Panc1 (cell line): ENCODE results near the gene POLR1B. TPM values are rescaled to one million over a fixed set of nuclear protein-coding genes. Genes with fewer than 3 reads are reported as not detected.

Experiments
- ATAC-seq: fragments of 200-7000 bp; cut with Tn5 transposase; 2 replicates; pipeline ENCODE4 v1.9.1; 2020; ENCODE audit warnings: mild to moderate bottlenecking, moderate library complexity
- BruUV-seq: library from RNA; stranded (reverse); fragments of 400-500 nt; replicated peaks from 2 replicates; lab custom pipeline; 2021; lab: Mats Ljungman, UMichigan
- CTCF ChIA-PET: fragments of 300-600 bp; sonication (Branson Sonifier 250); formaldehyde crosslinking; loops from one replicate; lab custom pipeline; 2022; ENCODE audit warnings: antibody characterized with exemption; lab: Charles Lee
- POLR2A ChIA-PET: fragments of 300-600 bp; sonication (Branson Sonifier 250); formaldehyde crosslinking; loops from one replicate; lab custom pipeline; 2022; ENCODE audit warnings: antibody characterized with exemption; lab: Charles Lee
- DNase-seq: peaks from one replicate; pipeline ENCODE4 v3.0.0-alpha.2; 2010; ENCODE audit warnings: low read depth, low spot score
- H3K27ac ChIP-seq: 2 replicates; pipeline ENCODE4 v1.5.1; 2011; ENCODE audit warnings: mild to moderate bottlenecking, low read length, inconsistent platforms
- H3K27me3 ChIP-seq: fragments of 200-500 bp; sonication (Bioruptor generic); 2 replicates; pipeline ENCODE4 v1.6.0; 2014; ENCODE audit warnings: low read length, inconsistent platforms; ENCODE audit not compliant: control insufficient read depth, insufficient read depth
- H3K36me3 ChIP-seq: fragments of 200-500 bp; sonication (Bioruptor generic); 2 replicates; pipeline ENCODE4 v1.5.1; 2014; ENCODE audit warnings: inconsistent platforms, mild to moderate bottlenecking, low read length, moderate library complexity; ENCODE audit not compliant: control insufficient read depth, insufficient read depth
- H3K4me1 ChIP-seq: 2 replicates; pipeline ENCODE4 v1.5.1; 2011; ENCODE audit warnings: inconsistent platforms, mild to moderate bottlenecking, low read length, moderate library complexity; ENCODE audit not compliant: control insufficient read depth, insufficient read depth
- H3K4me3 ChIP-seq, 2 experiments: 2 replicates each; pipeline ENCODE4 v1.5.1; 2011 to 2012; ENCODE audit warnings: low read depth in 2 of 2, low read length in 2 of 2, mild to moderate bottlenecking in 2 of 2, inconsistent platforms in 1 of 2, moderate library complexity in 1 of 2
- H3K9me3 ChIP-seq: fragments of 200-500 bp; sonication (Bioruptor generic); 2 replicates; pipeline ENCODE4 v1.5.1; 2014; ENCODE audit warnings: low read depth, mild to moderate bottlenecking, inconsistent platforms, low read length, moderate library complexity; ENCODE audit not compliant: control insufficient read depth, insufficient read depth
- POLR2AphosphoS5 ChIP-seq: IDR thresholded peaks from 2 replicates; pipeline ENCODE4 v1.6.1; 2012; ENCODE audit warnings: mild to moderate bottlenecking, low read depth, low read length, moderate library complexity
- SIN3A ChIP-seq: IDR thresholded peaks from 2 replicates; pipeline ENCODE4 v1.6.1; 2012; ENCODE audit warnings: low read depth, mild to moderate bottlenecking, low read length, moderate library complexity, borderline replicate concordance; ENCODE audit not compliant: insufficient read depth
- TCF7L2 ChIP-seq: IDR thresholded peaks from 2 replicates; pipeline ENCODE4 v1.6.1; 2011; ENCODE audit warnings: mild to moderate bottlenecking, low read depth, low read length, inconsistent platforms
- in situ Hi-C: cut with HindIII; loops from 2 replicates; pipeline ENCODE4 v1.10.0; 2016; ENCODE audit warnings: low sequenced_read_pairs, low pct_unique_long_range_greater_than_20kb
- intact Hi-C: fragments of 100-400 bp; cut with micrococcal nuclease; formaldehyde crosslinking; loops from one replicate; pipeline ENCODE4 v1.10.0; 2022; ENCODE audit not compliant: unreplicated experiment
- total RNA-seq: library from RNA; stranded (reverse); gene quantifications from one replicate; pipeline ENCODE4 v1.2.1, GENCODE V29; 2021; ENCODE audit not compliant: unreplicated experiment
- TF ChIP-seq, protein P1 (sequence below): fragments of 450-650 bp; IDR thresholded peaks from 2 replicates; pipeline ENCODE4 v1.5.1; 2017; ENCODE audit warnings: mild to moderate bottlenecking
- TF ChIP-seq, protein P2 (sequence below), 2 experiments: IDR thresholded peaks; 2 replicates each; pipeline ENCODE4 v1.6.1; 2011 to 2012; ENCODE audit warnings: low read depth in 2 of 2, control low read depth in 1 of 2, low read length in 1 of 2, mild to moderate bottlenecking in 1 of 2, moderate library complexity in 1 of 2; ENCODE audit not compliant: insufficient read depth in 1 of 2

The POLR1B gene
- total RNA-seq, 1 experiment from 2014 or later = 35.4 TPM

DNA sequence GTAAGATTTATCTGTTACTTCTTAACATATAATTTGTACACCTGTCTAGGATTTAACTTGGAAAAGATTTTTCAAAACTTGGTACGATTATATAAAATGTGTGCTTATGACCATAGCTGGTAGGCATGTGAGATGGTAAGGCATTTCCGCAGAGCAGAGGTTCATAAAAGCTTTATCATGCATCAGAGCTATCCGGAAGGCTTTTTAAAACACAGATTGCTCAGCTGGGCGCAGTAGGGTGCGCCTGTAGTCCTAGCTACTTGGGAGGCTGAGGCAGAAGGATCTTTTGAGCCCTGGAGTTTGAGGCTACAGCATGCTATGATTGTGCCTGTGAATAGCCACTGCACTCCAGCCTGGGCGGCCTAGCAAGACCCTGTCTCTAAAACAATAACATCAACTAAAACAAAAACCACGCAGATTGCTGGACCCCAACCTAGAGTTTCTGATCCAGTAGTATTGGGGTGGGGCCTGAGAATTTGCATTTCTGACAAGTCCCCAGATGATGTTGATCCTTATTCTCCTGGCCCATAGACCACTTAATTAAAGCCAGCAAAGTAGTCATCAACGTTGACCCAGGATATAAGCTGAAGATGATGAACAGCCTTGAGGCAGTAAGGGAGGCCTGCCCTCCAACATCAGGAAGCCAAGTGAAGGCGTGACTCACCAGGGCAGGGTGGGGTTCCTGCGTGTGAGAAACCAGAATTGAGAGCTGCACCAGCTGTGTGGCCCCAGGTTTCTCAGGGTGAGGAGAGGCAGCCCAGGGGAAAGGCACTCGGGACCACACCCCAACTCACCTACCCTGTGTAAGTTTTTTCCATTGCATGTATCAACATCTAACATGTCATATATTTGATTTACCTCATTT, 81.9 kb downstream of the POLR1B start:
- no peaks in the 10 kb centered on the region for H3K27me3 ChIP-seq
- intact Hi-C loops (no loop called here), in situ Hi-C loops (no loop called here)
- H3K9me3 ChIP-seq = no peaks in the 10 kb centered on the region
- TF ChIP-seq SIN3A (no peak), TCF7L2 (no peak), POLR2AphosphoS5 (no peak)
- TF ChIP-seq, protein P1, sequence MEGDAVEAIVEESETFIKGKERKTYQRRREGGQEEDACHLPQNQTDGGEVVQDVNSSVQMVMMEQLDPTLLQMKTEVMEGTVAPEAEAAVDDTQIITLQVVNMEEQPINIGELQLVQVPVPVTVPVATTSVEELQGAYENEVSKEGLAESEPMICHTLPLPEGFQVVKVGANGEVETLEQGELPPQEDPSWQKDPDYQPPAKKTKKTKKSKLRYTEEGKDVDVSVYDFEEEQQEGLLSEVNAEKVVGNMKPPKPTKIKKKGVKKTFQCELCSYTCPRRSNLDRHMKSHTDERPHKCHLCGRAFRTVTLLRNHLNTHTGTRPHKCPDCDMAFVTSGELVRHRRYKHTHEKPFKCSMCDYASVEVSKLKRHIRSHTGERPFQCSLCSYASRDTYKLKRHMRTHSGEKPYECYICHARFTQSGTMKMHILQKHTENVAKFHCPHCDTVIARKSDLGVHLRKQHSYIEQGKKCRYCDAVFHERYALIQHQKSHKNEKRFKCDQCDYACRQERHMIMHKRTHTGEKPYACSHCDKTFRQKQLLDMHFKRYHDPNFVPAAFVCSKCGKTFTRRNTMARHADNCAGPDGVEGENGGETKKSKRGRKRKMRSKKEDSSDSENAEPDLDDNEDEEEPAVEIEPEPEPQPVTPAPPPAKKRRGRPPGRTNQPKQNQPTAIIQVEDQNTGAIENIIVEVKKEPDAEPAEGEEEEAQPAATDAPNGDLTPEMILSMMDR = no peak
- TF ChIP-seq, protein P2, sequence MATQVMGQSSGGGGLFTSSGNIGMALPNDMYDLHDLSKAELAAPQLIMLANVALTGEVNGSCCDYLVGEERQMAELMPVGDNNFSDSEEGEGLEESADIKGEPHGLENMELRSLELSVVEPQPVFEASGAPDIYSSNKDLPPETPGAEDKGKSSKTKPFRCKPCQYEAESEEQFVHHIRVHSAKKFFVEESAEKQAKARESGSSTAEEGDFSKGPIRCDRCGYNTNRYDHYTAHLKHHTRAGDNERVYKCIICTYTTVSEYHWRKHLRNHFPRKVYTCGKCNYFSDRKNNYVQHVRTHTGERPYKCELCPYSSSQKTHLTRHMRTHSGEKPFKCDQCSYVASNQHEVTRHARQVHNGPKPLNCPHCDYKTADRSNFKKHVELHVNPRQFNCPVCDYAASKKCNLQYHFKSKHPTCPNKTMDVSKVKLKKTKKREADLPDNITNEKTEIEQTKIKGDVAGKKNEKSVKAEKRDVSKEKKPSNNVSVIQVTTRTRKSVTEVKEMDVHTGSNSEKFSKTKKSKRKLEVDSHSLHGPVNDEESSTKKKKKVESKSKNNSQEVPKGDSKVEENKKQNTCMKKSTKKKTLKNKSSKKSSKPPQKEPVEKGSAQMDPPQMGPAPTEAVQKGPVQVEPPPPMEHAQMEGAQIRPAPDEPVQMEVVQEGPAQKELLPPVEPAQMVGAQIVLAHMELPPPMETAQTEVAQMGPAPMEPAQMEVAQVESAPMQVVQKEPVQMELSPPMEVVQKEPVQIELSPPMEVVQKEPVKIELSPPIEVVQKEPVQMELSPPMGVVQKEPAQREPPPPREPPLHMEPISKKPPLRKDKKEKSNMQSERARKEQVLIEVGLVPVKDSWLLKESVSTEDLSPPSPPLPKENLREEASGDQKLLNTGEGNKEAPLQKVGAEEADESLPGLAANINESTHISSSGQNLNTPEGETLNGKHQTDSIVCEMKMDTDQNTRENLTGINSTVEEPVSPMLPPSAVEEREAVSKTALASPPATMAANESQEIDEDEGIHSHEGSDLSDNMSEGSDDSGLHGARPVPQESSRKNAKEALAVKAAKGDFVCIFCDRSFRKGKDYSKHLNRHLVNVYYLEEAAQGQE (IDR thresholded peaks at IDR 0.05; ENCODE audit: insufficient read depth in 1 of 2, low read depth in 2 of 2, low read length in 1 of 2) = no peak
- no peak for ATAC-seq
- BruUV-seq = no TSS peak
- H3K36me3 ChIP-seq = no peaks in the 10 kb centered on the region
- no peak overlapping the region for H3K4me3 ChIP-seq
- DNase-seq = no peak
- H3K4me1 ChIP-seq = peaks cover 8% of the 10 kb centered on the region; the same call in 1 of the 2 replicates
- CTCF ChIA-PET = interaction anchor here (0.9 to 4.5 kb wide), 2 partner anchors 24 to 102 kb away, joined by 3 to 38 read pairs; no protein-coding TSS in a partner anchor
- no peak overlapping the region for H3K27ac ChIP-seq
- POLR2A ChIA-PET = no interaction called here

DNA sequence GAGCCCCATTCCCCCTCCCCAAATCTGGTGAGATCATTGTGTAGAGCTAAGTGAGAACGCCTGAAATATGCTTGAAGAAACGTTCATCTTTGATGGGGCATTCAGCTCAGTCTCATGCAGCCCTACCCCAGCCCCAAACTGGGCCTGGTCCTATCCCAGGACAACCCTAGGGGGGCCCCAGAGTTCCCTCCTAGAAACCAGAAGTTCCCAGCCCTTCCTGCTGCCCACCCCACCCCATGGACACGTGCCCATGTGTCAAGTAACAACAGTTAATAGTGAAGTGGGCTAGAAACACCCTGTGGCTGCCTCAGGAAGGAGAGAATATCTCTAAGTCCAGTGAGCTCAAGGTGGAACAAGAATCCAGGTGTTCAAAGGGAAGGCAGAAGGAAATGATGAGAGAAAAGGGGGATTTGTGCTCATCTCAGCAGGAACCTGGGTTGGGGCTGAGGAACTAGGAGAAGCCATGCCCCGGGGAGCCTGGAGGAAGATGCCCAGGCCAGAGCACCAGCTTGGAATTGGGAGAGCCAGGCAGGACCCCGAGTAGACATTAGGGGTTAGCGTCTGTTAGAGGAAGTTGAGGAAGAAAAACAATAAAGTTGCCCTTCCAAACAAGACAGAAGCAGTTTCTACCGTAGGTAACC, 83.3 kb downstream of the POLR1B start:
- DNase-seq (no peak), ATAC-seq (no peak)
- in situ Hi-C loops = no loop called here
- intact Hi-C loops = loop anchor here (2.0 kb wide), 1 partner anchor 101 kb away; no protein-coding TSS in a partner anchor
- Histone ChIP-seq H3K4me3 (no peak overlapping the region), H3K36me3 (no peaks in the 10 kb centered on the region), H3K4me1 (peaks cover 15% of the 10 kb centered on the region; the same call in 1 of the 2 replicates), H3K9me3 (no peaks in the 10 kb centered on the region), H3K27me3 (no peaks in the 10 kb centered on the region), H3K27ac (no peak overlapping the region)
- ChIA-PET POLR2A (no interaction called here), CTCF (interaction anchor here (0.9 to 4.5 kb wide), 3 partner anchors 25 to 100 kb away, joined by 3 to 38 read pairs (median 7); no protein-coding TSS in a partner anchor)
- BruUV-seq = no TSS peak
- TF ChIP-seq, protein P2 (IDR thresholded peaks at IDR 0.05; ENCODE audit: insufficient read depth in 1 of 2, low read depth in 2 of 2, low read length in 1 of 2) = no peak
- TF ChIP-seq POLR2AphosphoS5 = no peak
- TF ChIP-seq, protein P1 = no peak
- TF ChIP-seq SIN3A = no peak
- no peak for TF ChIP-seq TCF7L2
